Epithelial cell of proximal tubule (primary cell): ENCODE results near the gene ANGPTL7. TPM values are rescaled to one million over a fixed set of nuclear protein-coding genes. Genes with fewer than 3 reads are reported as not detected.
"Not testable (repeated sequence)": the region's sequence is repeated elsewhere in the genome, so short reads cannot be mapped to it uniquely, and the experiment has no call there.

Source experiments
- DNase-seq: peaks from one replicate; pipeline ENCODE4 v3.0.0-alpha.2; 2011; ENCODE audit warnings: low read depth
- H3K4me3 ChIP-seq: 2 replicates; pipeline ENCODE4 v1.5.1; 2011; ENCODE audit warnings: low read depth, mild to moderate bottlenecking, low read length
- total RNA-seq: library from RNA; depleted of rRNA; stranded (reverse); fragments of >200 nt; gene quantifications from 2 replicates; pipeline ENCODE4 v1.2.3, GENCODE V29; 2015
- TF ChIP-seq, protein P1 (sequence below): conservative IDR thresholded peaks from 2 replicates; pipeline ENCODE4 v1.5.1; 2012; ENCODE audit warnings: low read depth, mild to moderate bottlenecking, low read length

ANGPTL7 gene
- total RNA-seq, 1 donor from 2014 or later: not detected

DNA sequence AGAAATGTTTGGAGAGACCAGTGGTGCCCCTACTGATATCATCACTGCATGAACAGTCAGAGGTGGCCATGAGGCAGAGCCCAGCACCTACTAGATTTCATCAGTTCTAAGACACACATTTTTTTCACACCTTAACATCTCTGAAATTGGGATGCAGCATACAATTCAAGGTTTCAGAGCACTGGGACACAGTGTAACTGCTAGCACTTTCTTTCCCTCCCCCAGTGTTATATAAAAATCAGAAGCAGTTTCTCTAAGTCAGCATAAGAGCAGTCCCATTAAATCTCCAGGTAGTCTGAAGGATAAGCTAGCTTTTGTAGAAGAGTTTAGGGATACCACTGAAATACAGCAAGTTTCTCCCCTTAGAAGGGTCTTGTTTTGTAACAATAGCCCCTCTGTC, 10.0 kb upstream of the ANGPTL7 start:
- H3K4me3 ChIP-seq: no peak overlapping the region
- no peak for DNase-seq
- TF ChIP-seq, protein P1, sequence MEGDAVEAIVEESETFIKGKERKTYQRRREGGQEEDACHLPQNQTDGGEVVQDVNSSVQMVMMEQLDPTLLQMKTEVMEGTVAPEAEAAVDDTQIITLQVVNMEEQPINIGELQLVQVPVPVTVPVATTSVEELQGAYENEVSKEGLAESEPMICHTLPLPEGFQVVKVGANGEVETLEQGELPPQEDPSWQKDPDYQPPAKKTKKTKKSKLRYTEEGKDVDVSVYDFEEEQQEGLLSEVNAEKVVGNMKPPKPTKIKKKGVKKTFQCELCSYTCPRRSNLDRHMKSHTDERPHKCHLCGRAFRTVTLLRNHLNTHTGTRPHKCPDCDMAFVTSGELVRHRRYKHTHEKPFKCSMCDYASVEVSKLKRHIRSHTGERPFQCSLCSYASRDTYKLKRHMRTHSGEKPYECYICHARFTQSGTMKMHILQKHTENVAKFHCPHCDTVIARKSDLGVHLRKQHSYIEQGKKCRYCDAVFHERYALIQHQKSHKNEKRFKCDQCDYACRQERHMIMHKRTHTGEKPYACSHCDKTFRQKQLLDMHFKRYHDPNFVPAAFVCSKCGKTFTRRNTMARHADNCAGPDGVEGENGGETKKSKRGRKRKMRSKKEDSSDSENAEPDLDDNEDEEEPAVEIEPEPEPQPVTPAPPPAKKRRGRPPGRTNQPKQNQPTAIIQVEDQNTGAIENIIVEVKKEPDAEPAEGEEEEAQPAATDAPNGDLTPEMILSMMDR: no peak

DNA sequence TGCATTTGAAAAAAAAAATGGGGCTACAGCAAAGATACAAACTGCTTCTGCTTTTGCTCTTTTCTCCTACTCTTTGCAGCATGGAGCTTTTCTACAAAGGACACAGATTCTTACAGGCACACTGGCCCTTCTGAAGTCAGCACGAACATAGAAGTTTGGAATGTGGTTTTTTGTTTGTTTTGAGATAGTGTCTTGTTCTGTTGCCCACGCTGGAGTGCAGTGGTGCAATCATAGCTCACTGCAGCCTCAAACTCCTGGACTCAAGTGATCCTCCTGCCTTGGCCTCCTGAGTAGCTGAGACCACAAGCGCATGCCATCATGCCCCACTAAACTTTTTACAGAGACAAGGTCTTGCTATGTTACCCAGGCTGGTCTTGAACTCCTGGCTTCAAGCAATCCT, 9.4 kb upstream of the ANGPTL7 start:
- not testable (repeated sequence) for DNase-seq, H3K4me3 ChIP-seq

DNA sequence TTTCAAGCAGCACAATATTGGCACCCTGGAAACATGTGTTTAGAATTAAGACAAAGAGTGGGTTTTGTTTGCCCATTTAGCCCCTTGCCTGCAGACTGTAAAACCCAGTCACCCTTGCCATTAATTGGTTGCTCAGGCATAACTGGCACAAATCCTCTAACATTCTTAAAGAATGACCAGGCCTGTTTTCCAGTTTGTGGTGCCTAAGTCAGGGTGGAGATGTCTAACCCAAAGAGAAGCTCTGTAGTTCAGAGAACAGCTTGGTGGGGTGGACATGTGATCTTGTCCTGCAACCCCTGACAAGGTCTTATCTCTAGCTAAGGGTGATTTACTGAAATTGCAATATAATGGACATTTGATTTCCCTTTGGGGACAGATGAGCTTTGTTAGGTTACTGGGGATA, 8.8 kb upstream of the ANGPTL7 start:
- TF ChIP-seq, protein P1: no peak
- no peak overlapping the region for H3K4me3 ChIP-seq
- DNase-seq: peak; percentile 84

DNA sequence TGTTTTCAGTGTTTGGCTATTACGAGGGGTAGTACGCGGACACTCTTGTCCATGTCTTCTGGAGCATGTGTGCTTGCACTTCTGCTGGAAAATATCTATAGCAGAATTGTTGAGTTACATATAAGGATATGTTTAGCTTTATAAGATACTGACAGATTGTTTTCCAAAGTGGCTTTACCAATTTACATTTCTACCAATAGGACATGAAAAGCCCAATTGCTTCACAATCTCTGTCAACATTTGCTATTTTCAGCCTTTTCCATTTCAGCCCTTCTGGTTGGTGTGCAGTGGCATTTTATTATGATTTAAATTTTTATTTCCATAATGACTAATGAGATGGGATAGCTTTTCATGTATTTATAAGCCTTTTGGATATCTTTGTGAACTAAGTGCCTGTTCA, 6.3 kb upstream of the ANGPTL7 start:
- TF ChIP-seq, protein P1: no peak
- no peak for DNase-seq
- no peak overlapping the region for H3K4me3 ChIP-seq

DNA sequence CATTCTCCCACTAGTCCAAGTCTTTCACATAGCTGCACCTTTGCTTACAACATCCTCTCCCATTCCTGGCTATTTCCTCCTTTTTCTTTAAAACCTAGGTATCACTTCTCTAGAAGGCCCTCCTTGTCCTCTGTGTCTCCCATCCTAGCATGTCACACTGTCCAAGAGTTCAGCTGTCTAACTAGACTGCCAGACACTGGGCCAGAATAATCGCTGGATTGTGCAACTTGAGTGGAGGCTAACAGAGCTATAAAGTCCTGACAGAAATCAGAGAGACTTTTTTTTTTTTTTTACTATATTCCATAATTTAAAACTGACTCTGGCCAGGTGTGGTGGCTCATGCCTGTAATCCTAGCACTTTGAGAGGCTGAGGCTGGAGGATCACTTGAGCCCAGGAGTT, 4.2 kb upstream of the ANGPTL7 start:
- TF ChIP-seq, protein P1: no peak
- no peak for DNase-seq
- no peak overlapping the region for H3K4me3 ChIP-seq

DNA sequence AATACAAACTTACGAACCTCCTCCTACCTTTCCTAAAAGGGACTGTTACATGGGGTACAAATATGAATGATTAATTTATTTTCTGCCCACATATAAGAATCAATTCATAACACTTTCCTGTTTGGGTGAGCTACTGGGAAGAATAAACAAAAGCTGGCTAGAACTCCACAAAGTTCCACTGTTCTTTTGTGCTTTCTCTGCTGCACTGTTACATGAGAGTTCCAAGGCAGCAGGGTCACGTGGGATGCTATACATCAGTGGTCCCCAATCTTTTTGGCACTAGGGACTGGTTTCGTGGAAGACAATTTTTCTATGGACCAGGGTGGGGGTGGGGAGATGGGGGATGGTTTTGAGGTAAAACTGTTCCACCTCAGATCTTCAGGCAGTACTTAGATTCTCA, 2.2 kb upstream of the ANGPTL7 start:
- TF ChIP-seq, protein P1: no peak
- H3K4me3 ChIP-seq: no peak overlapping the region
- DNase-seq: no peak

DNA sequence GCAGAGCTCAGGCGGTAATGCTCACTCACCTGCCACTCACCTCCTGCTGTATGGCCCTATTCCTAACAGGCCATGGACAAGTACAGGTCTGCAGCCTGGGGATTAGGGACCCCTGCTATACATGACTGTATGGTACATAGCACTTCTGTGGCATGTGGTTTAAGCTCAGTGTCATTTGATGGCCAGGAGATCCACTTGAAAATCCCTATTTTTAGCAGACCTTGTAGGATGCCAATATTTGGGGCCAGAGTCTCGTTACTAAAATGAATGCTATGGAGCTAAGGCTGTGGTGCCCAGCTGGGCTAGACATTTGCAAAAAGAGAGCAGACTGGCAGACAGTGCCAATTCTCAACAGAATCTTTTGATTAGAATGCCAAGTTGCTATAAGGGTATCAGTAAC, 1.7 kb upstream of the ANGPTL7 start:
- TF ChIP-seq, protein P1: no peak
- no peak overlapping the region for H3K4me3 ChIP-seq
- DNase-seq: no peak

DNA sequence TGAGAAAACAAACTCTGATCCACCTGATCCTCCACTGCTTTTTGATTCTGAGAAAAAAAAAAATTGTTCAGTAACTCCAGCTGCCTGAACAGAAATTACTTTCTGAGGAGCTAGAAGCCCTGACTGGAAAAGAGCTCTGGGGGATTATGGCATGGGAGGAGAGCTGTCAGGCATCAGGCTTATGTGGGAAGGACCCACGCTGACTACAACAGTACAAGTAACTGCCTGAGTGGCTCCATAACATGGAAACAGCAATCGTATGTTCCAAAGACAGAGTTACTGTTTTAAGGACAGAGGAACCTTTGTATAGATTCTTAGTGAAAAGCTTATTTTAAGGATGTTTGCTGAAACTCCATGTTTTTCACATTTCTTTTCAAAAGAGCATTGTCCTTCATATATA, 1.2 kb upstream of the ANGPTL7 start:
- H3K4me3 ChIP-seq: no peak overlapping the region
- no peak for DNase-seq
- TF ChIP-seq, protein P1: no peak
